Tibial nerve (tissue), 3 donors: Measurements from ENCODE around the gene GPR146.

Source experiments
- CTCF ChIP-seq, 5 experiments: fragments of 200-600 bp in 3 of 5; fragments of 450-650 bp in 2 of 5; sonication (generic) in 3 of 5; IDR thresholded peaks; one replicate each; pipeline ENCODE4 v1.5.1; 2016 to 2019; ENCODE audit warnings: antibody characterized with exemption in 5 of 5, mild to moderate bottlenecking in 3 of 5, moderate library complexity in 2 of 5
- POLR2A ChIP-seq, 2 donors: fragments of 450-650 bp; IDR thresholded peaks; one replicate each; pipeline ENCODE4 v1.6.1; 2017; ENCODE audit warnings: antibody characterized with exemption in 2 of 2, mild to moderate bottlenecking in 2 of 2, moderate library complexity in 2 of 2

- TF ChIP-seq CTCF (IDR thresholded peaks at IDR 0.05) = no peak
- TF ChIP-seq POLR2A (IDR thresholded peaks at IDR 0.05) = no peak
These were observed 7.9 kb downstream of the GPR146 start for GRCh38 chr7:1052031-1052818.
